Stimulated activated CD8-positive, alpha-beta memory T cell treated with anti-CD3 and anti-CD28 coated beads, Interleukin-2, amount 100 ng/mL, for 1 hour (primary cell): Measurements from ENCODE around the gene TCF23.

ENCODE experiments used
- DNase-seq, 2 donors: peaks; one replicate each; pipeline ENCODE4 v3.0.0-alpha.2; 2020; ENCODE audit warnings: low read depth in 2 of 2

The TCF23 gene

DNA sequence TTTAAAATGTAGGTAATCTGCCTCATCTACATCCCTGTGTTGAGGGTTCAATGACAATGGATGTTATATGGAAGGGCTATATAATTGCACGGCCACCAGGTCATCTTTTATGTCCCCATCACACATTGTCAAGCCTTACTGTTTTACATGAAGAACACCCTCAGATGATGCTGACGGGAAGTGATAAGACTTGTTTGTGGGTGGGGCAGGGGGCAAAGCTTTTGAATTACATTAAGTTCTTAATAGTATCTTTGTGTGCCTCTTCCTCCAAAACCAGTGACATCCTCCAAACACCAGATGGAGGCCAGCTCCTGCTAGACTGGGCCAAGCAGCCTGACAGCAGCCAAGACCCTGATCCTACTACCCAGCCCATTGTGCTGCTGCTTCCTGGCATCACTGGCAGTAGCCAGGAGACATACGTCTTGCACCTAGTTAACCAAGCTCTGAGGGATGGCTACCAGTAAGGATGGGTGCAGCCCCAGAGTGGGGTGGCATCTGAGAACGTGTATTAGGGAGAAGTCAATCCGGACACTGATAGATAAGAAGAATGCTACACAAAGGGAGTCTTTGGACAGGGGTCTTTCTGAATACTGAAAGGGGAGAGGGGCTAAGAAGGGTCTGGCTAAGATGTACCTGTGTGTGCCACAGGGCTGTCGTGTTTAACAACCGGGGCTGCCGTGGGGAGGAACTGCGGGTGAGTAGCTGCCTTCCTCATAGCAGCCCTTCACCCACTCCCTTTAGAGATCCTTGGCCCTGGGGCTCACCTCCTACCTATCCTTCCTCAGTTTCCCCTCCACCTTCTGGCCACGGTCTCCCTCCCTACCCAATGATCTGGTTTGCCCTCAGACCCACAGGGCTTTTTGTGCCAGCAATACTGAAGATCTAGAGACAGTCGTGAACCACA, 19.9 kb upstream of the TCF23 start:
- DNase-seq, result no peak

DNA sequence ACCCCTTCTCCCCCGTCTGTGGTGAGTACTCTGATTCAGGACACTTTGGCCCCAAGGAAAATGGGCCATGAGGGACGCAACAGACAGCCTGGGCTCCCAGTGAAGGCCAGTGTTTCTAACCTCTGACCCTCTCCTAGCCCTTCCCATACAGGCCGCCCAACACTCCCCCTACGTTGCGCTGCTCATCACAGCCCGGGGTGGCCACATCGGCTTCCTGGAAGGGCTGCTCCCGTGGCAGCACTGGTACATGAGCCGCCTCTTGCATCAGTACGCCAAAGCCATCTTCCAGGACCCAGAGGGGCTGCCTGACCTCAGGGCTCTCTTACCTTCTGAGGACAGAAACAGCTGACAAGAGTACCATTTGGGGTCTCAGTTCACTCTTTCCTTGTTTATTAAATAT, 18.4 kb upstream of the TCF23 start:
- DNase-seq, result no peak

DNA sequence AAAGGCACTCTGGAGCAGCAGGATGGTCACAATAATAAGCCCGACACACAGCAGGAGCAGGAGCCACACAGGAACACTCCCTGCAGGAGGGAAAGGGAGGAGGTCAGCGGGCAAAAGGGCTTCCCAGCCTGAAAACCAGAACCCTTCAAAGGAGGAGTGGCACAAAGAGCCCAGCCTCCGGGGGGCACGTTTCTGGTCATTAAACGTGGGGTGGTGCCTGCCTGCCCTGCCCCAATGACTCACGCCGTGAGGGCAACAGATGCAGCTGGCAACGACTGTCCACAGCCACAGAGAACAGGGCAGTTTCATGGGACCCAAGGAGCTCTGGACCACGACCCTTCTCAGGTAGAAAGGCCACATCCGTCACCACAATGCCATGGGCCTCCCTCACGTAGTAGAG, 17.4 kb upstream of the TCF23 start:
- no peak for DNase-seq

DNA sequence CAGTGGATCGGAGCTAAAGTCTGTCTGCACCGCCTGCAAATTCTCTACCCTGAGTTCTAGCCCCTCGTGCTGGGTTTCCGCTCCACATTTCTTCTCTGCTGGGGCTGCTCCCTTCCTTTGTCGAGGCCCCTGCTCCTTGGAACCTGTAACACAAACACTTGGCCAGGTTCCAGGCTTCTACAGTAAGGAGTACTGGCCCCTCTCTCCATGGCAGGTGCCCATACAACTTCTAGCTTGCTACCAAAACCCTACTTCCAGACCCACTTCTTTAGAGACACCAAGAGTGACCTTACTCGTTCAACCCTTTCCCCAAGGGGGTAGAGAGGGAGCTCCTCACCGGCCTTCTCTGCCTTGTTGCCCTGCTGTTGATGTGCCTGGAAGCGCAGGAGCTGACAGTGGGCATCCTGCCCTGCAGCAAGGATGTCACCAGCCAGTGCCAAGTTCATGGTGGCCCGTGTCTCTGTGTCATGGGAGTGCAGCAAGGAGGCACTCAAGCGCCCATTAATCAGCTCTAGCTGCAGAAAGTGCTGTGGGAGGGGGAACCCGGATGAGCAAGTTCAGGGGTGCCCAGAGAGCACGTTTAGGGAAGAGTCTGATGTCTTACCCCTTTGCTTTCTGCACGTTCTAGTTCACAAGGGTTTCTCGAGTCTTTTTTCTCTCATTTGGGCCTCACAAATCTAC, 15.5 kb upstream of the TCF23 start:
- no peak for DNase-seq

DNA sequence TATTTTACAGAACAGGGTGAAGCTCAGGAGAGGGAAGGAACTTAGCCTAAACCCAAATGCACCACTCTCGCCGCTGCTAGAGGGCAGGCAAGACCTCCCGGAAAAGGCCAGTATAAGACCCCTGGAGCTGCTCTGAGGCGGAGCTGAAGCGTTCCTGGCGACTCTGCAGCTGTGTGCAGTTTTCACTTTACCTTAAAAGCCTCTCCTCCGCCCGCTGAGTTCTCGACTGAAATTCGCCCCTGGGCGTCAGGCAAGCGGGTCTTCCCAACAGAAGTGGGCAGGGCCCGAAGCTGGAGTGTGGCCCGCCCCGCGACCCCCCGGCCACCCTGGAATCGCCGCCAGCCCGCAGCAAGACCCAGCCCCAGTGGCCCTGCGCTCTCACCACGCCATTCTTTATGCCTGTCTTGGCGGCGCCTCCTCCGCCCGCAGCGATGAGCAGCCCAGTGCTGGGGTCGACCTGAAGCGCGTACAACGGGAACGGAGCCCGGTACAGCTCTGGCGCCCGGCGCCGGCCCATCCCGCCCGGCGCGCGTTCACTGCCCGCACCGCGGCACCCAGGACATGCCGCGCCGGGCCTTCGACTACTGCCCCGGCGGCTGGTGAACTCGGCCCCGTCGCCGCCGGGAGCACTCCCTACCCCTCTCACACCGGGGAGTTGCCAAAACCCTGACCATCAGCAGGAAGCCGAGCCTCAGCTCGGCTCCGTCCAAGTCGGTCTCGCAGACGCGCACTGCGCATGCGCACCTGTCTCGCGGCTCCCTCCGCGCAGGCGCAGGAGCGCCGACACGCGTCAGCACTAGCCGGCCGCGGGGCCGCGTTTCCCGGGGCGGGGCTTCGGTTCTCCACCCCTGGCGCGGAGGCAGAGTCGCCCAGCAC, 14.7 kb upstream of the TCF23 start, which contains the start of gene PREB:
Gene PREB (minus strand): TSS at position 732 of the 876 bp plus-strand sequence. CDS start 215 bp downstream, at position 517.
- DNase-seq, result peak; percentile 96 to 97

DNA sequence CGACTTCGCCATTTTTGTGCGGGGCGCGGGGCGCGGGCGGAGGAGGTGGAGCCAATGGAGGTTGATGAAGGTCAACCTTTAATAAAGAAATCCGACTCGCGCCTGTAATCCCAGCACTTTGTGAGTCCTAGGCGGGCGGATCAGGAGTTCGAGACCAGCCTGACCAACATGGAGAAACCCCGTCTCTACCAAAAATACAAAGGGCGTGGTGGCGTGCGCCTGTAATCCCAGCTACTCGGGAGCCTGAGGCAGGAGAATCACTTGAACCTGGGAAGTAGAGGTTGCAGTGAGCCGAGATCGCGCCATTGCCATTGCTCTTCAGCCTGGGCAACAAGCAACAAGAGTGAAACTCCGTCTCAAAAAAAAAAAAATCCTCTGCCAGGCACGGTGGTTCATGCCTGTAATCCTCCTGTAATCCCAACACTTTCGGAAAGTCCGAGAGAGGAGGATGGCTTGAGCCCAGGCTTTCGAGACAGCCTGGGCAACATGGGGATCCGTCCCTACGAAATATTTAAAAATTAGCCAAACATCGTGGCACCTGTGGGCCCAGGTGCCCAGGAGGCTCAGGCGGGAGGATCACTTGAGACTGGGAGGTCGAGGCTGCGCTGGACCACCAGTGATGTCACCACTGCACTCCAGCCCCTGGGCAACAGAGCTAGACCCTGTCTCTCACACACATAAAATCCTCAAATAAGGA, 13.9 kb upstream of the TCF23 start:
- DNase-seq, result no peak

DNA sequence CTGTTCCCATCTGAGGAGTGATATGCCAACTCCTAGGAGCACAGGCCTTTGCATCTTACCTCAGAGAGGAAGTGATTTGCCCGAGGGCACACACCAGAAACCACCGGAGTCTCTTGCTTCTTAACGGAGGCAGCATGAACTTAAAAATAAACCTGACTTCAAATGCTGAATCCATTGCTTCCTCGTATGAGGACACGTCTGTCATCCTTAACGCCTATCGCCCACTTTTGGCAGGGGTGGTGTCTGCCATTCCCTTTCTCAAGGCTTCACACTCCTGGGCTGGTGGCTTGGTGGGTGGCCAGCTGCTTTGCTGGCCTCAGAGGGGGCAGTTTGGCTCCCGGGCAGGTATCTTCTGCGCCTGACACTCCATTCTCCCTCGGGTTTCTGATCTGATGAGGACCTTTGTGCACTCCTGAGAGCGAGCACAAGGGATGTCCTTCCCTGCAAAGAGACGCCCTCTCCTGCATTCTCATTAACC, 13.3 kb upstream of the TCF23 start:
- DNase-seq, result no peak

DNA sequence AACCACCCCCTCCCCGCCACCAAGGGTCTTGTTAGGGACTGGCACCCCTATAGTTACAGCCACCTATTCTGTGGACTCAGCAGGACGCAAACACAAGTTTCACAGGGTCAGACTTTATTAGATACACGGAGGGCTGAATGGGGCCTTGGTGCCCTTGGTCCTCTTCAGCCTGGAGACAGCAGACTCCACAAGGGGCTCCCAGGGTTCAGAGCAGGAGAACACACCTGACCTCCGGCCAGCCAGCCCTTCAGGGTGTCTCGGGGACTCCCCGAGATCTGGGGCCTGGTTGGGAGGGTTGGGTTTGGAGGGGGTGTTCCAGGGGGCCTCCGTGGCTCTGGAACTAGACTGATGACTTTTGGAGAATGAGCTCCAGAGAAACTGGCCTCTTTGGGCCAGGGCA, 12.1 kb upstream of the TCF23 start:
- no peak for DNase-seq

DNA sequence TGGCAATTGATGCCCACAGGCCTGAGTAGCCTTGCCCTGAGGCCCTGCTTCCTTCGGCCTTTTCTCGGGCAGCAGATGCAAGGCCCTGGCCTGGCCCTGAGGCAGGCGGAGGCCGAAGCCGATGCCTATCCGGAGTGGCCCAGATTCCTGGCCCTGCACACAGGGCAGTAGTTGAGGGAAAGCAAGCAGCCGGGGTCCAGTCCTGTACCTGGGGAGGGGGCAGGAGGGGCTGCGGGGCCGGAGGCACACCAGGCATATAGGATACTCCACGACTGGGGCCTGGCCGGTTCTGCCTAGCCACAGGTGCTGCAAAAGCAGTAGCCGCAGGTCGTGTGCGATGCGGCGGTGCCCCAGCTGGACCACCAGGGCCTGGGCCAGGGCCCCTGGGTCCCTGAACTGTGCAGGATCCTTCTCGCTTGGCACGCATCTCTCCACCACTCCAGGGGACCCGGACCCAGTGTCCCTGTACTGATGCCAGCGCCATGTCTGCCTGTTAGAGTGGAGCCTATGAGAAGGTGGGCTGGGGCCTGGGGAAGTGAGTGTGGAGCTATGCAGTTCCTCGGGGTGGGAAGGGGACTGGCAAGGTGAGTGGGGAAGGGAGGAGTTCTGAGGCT, 11.4 kb upstream of the TCF23 start:
- no peak for DNase-seq

DNA sequence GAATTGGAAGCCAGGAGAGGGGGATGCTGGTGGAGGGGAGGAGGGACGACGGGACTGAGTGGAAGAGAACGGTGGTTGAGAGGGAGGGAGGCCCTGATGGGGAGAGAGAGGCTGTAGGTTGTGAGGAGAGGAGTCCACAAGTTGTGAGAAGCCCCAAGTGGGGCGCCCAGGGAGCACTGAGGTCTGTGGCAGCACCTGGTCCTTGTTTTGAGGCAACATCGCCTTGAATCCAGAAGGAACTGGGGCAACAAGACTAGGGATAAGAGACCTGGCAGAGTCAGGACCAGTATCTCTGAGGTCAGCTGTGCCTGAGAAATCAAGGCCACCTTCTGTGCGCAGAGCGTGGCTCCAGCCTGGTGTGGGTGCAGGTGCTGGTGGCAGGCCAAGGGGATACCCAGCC, 10.7 kb upstream of the TCF23 start:
- DNase-seq, result no peak

DNA sequence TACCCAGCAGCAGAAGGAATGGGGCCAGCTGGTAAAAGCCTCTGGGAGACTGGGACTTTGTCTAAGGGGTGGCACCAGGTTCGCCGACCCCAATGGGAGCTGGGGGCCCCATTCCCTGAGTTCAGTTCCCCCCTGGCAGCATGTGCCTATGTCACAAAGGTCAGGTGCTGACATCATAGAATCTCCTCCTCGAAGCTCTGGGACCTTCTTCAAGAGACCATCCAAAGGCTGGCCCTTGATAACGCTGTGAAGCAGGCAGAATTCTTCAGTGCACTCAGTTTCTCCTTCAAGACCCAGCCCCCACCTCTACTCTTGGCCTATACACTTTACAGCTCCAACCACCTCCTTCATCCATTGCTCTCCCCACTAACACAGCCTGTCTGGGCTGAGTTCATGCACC, 9.5 kb upstream of the TCF23 start, which contains the start of gene PRR30:
Gene PRR30 (minus strand): TSS at position 101 of the 400 bp plus-strand sequence. CDS start 1,081 bp downstream, outside the sequence.
- DNase-seq, result no peak

DNA sequence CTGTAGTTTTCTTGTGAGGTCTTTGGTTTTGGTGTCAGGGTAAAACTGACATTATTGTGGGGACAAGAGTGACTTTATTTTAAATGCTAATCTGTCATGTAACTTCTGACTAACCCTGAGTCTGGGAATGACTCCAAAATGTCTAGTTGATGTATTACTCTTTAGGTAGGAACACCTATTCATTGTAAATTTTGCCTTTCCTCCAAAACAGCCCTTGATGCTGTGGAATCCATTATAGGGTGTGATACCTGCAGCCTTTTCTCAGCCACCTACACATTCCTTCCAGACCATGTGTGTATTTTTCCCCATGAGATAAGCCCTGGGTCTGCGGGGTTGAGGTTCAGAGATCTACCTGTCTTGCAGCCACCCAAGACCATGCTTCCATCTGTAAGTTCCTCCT, 5.5 kb upstream of the TCF23 start:
- DNase-seq, result no peak

DNA sequence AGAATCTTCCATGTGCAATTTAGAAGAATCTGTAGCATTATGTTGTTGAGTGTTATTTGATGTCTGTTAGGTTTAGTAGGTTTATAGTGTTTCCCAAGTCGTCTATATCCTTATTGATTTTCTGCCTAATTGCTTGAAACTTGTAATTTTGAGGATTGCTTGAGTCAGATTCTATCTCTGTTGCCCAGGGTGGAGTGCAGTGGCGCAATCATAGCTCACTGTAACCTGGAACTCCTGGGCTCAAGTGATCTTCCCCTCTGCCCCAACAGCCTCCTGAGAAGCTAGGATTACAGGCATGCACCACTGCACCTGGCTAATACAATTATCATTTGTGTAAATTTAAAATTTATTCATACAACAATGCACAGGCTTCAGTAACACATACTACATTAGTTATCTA, 3.1 kb upstream of the TCF23 start:
- no peak for DNase-seq

DNA sequence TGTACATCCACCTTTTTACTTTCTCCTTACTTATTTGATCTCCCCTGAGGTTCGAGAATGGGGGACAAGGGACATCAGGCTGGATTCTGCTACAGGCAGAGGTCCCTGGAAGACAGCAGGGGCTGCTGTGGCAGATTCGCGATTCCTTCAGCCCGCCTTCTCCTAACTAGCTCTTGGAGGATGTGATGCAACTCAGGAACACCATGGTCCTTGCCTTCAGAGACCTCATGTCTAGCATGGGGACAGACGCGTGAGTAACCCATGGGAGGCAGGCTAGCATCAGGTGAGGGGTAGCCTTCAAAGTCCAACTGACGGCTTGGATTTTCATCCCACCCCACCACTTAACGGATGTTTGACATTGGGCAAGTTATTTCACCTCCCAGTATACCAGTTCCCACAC, 869 bp upstream of the TCF23 start:
- no peak for DNase-seq

DNA sequence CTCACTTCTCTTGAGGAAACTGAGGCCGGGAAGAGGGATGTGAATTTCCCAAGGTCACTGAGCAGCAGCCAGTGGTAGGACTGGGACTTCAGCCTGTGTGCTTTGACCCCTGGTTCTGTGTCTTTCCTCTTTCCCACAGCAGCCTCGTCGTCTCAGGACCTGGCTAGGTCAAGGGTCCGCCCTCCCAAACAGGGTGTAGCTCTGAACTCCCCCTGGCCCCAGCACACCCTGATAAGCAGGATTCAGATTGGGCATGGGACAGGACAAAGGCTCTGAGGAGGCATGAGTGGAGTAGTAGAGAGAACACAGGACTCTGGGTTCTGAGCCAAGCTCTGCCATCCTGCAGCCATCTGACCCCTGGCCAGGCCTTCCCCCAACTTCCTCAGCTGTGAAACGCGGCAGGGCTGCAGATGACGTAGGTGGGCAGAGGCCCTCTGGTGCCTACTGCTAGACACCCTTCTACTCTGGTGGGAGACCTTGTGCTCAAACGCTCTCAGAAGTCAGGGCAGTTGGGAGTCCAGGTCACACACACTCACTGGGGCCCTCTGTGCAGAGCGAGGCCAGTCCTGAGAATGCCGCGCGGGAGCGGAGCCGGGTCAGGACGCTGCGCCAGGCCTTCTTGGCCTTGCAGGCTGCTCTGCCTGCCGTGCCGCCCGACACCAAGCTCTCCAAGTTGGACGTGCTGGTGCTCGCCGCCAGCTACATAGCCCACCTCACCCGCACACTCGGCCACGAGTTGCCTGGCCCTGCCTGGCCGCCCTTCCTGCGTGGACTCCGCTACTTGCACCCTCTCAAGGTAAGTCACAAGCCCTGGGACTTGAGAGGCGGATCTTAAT, 984 bp downstream of the TCF23 start:
- no peak for DNase-seq

DNA sequence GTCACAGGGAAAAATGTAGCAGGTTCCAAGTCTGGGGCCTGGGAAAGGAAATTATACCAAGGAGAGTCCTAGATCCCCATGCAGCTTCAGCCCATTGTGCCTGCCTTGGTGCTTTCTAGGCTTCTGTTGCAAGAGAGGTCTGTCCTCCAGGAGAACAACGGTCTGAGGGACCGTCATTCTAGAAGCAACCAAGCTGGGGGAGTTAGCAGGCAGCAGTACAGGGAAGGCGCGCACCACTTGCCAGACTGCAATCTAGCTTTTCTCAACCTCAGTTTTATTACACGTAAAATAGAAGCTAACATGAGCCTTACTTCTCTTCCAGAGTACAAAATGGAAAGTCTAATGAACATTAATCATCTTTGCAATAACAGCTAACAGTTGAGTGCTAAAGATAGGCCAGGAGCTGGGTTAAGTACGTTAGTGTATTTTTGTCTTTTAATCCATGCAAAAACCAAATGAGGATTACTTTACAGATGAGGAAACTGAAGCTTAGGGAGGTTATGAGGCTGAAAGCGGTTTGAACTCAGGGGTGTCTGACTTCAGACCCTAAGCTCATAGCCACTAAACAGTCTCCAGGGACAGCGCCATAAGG, 1.9 kb downstream of the TCF23 start:
- DNase-seq, result no peak

DNA sequence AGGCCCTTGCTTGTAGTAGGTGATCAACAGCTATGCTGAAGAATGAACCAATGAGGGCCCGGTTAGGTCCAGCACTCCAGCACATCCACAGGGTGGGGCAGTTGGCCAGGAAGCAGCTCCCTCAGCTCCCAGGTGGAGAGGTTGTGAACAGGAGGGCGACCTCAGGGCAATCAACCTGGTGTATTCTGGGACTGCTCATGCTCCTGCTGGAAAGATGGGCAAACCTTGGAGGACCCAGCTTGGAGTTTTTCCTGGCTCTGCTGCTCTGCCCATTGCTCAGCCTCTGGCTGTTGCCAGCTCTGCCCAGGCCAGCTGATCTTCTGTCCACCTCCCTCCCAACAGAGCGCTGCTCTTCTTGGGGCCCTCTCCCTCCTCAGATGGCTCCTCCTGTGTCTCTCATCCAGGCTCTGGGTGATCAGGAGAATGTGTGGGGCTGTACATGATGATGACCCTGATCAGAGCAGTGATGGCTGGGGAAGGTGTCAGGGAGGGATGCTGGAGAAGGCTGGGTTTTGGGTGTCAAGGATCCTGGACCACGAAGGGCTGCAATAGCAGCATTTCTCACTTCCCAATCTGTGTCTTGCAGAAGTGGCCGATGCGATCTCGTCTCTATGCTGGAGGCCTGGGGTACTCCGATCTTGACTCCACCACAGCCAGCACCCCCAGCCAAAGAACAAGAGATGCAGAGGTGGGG, 3.4 kb downstream of the TCF23 start:
- DNase-seq, result no peak

DNA sequence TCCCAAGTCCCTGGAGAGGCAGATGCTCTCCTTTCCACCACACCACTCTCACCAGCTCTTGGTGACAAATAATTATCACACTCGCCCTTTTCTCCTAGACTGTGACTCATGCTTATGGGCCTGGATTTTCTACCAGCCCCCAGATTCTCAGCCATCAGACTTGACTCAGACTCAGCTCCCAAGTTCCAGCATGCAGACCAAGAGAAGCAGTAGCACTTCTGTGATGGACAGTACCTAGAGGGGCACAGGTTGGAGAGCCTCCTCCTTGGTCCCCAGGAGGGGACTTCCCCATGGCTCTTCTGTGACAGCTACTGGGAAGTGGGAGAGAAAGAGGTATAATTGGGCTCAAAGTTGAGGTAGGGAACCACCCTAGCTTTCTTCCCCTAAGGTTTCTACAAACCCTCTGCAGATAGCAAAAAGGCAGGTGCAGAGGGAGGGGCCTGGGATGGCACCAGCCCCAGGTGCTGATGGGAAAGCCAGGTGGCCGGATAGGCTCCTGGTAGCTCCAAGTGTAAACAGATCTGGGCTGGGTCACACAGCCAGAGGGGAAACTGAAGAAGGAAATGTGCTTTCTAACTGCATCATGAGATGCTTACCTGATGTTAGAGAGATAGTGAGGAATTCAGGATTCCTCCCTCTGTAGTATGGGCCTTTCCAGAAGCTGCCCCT, 4.1 kb downstream of the TCF23 start:
- no peak for DNase-seq
